ENCODE data around the gene TMEM125.

Gene TMEM125

GRCh38 chr1:43274125-43274803 lies 4.5 kb downstream of the TMEM125 start:
- DNase-seq (ENCODE audit: low read depth in 2 of 2), result peak in 1 of 2 experiments; percentile 3

- DNase-seq (ENCODE audit: low read depth in 2 of 2), result no peak
Measured at GRCh38 chr1:43274804-43275180, 5.0 kb downstream of the TMEM125 start.

GRCh38 chr1:43275826-43276620 lies 6.2 kb downstream of the TMEM125 start:
- no peak for DNase-seq (ENCODE audit: low read depth in 2 of 2)

GRCh38 chr1:43276673-43277072 lies 6.9 kb downstream of the TMEM125 start:
- DNase-seq (ENCODE audit: low read depth in 2 of 2), result no peak

DNA sequence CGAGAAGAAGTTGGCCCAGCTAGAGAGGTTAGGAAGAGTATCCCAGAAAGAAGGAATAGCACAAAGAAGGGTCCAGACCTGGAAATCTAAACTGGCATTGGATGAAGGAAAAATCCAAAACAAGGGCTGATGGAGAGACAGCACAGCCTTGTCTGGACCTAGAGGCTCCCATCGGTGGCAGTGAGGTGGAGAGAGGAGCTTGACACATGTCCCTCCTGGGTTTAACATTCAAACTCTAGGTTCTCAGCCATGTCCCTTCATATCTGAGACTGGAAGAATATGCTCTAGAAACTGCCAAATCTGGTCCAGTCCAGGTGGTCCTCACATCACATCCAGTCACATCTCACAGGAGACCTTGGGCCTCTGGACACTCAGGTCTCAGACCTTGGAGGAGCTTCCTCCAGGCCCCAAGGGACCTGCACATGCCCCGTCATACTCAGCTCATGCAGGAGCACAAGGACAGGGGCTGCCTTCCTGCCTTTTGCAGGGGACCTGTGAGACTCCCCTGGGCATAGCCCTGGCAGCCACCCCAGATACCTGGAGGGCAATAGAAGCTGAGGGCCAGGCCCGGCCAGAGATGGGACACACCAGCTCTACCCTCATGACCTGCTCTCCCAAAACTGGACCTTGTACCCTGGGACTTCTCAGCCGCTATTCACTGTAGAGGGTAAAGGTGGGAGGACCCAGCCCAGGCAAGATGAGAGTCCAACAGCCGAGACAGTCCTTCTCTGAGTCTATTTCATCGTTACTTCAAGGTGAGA lies 7.5 kb downstream of the TMEM125 start:
- DNase-seq (ENCODE audit: low read depth in 2 of 2), result no peak

DNA sequence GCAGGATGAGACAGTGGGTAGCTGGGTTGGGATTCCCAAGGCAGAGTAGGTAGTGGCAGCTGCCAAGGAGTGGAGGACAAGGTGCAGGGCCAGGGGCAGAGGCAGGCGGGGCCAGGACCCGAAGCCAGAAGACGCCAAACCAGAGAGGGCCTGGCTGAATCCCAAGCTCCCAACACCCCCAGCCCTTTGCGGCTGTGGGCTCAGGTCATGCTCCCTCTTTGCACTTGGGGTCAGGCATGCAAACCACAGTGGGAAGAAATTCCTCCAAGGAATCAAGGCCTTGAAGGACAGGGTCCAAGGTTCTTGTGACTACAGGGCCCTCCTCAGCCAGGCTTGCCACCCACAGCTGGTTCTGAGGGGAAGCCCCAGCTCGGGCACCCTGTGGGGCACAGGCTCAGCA lies 9.4 kb downstream of the TMEM125 start:
- DNase-seq (ENCODE audit: low read depth in 2 of 2), result no peak

DNA sequence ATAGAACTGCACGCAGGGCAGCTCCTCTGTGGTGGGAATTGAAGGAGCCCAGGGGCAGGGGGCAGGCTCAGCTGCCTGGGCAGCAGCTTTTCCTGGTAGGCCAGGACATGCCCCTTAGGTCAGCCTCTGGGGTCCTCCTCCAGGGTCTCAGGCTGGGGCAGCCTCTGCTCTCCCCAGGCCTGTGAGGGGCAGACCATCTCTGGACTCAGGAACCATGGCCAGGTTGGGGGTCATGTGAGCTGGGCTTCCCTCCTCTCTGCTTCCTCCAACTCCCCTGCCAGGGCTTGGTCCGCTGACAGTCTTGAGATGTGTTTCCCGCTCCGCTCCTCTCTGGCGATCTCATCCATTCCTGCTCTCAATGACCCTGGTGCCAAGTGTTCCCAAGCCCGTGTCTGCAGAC lies 9.9 kb downstream of the TMEM125 start:
- DNase-seq (ENCODE audit: low read depth in 2 of 2), result no peak

DNA sequence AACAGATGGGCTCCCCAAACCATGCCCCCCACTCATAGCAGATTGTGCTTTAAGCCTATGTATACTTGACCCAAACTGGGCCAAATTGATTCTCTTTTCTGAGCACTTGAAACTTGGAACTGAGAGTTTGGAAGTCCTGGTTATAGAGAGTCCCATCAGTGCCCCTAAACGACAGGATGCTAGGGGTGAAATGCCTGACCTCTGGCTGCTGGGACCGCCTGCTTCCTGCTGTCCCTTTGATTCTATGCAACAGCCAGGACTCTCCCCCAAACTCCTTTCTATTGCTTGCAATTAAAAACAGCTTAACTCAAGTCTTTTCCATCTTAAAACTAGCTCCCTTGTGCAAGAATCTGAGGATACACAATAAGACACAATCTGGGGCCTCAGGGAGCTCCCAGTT lies 10.9 kb downstream of the TMEM125 start:
- DNase-seq (ENCODE audit: low read depth in 2 of 2), result no peak

DNA sequence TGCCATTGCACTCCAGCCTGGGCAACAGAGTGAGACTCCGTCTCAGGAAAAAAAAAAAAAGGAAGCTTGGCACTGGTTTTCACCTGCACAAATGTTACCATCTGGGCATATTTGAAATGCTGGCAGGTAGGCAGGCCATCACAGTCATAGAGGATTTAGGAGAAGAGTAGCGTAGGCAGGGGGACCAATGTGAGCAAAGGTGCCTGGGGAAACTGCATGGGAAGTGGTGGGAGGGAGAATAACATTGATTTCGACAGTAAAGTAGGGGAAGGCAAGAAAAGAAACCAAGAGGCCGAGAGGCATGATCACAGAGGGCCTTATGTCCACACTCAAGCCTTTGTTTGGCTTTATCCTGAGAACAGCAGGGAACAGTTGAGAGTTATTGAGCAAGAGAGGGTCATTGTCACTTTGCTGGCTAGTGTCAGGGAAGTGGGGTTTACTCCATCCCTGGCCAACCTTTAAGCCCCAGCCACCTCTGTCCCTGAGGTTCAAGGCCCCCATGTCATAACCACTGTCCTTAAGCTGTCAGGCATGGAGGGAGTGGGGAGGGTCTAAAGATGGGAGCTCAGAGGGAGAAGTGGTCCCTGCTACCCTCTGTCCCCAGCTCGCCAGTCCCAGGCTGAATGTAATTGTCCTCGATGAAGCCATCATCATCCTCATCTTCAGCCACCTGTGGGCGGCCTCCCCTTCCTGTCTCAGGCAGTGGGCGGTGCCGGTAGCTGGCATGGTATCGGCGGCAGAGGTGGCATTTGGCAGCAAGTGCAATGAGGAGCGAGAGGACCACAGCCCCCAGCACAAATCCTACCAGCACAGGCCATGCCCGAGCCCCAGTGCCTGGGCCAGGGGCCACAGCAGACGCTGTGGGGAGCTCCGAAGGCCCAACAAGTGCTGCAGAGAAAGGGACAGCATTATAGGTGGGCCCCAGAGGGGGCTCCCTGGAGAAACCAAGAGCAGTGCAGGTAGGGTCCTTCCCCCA lies 12.7 kb downstream of the TMEM125 start:
- DNase-seq (ENCODE audit: low read depth in 2 of 2), result no peak

DNA sequence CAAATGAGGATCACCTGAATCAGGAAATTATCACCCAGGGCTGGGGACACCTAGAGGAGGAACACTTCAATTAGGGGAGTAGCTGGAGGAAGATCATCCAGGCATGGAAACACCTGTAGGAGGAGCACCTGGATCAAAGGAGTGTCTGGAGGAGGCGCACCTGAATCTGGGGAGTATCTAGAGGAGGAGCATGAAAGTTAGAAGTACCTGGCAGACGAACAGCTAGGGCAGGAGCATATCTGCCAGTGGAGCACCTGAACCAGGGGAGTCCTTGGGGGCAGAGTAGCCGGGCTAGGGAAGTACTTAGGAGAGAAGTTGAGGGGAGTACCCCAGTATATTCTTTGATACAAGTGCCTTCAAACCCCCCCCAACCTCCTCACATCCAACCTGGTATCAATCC lies 14.3 kb downstream of the TMEM125 start:
- DNase-seq (ENCODE audit: low read depth in 2 of 2), result no peak

DNA sequence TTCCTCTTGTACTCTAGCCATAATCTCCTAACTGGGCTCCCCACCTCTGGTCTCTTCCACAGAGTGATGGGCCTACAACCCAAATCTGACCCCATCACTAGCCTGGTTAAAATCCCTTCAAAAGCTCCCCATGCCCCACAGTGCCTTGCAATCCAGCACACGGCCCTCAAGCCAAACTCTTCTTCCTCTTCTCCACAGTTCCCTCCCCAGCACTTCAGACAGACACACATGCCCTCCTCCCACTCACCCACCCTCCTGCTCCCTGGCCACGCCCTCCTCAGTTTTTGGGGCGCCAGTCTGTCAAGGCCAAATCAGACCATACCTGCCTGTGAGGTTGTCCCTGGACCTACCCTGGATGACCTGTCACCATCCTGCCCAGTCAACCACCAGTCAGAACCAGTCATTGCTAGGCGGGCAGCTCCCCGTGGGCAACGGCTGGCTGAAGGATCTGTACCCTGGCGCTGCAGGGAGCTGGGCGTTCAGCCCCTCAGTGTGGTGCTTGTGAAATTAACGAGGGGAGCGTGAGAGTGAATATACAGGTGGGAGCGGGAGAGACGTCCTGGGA lies 14.8 kb downstream of the TMEM125 start:
- DNase-seq (ENCODE audit: low read depth in 2 of 2), result no peak

GRCh38 chr1:43285269-43285990 lies 15.6 kb downstream of the TMEM125 start, which contains the start of gene C1orf210:
TSS of gene C1orf210 (minus strand) at chr1:43285581. CDS start at chr1:43283270, 2,311 bp downstream.
- DNase-seq (ENCODE audit: low read depth in 2 of 2), result no peak

DNA sequence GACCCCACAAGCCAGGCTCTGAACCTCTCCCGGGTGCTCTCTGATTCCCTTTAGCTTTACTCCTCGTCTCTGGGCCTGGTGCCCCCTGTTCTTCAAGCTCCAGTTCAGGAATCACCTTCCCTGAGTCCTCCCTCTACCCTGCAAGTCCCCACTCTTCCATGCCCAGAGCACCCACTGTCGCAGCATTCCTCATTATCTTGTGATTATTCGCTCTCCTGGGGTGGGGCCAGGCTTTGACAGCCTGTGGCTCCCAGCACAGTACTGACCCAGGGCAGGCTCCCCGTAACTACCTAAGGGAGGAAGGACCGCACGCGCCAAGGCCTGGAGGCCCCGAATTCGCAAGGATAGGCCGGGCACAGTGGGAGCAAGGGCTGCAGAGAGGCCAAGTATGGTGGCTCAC lies 16.3 kb downstream of the TMEM125 start:
- no peak for DNase-seq (ENCODE audit: low read depth in 2 of 2)

DNA sequence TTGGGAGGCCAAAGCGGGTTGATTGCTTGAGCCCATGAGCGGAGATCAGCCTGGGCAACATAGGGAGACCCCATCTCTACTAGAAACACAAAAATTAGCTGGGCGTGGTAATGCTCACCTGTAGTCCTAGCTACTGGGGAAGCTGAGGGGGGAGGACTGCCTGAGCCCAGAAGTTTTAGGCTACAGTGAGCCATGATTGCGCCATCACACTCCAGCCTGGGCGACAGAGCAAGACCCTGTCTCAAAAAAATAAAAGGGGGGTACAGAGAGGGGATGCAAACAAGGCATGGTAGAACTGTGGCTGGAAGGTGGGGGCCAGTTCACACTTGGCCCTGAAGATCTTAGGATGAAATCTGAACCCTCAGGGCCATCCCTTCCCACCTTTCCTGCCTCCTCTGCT lies 16.8 kb downstream of the TMEM125 start:
- no peak for DNase-seq (ENCODE audit: low read depth in 2 of 2)

GRCh38 chr1:43288058-43288784 lies 18.4 kb downstream of the TMEM125 start:
- DNase-seq (ENCODE audit: low read depth in 2 of 2), result no peak

DNA sequence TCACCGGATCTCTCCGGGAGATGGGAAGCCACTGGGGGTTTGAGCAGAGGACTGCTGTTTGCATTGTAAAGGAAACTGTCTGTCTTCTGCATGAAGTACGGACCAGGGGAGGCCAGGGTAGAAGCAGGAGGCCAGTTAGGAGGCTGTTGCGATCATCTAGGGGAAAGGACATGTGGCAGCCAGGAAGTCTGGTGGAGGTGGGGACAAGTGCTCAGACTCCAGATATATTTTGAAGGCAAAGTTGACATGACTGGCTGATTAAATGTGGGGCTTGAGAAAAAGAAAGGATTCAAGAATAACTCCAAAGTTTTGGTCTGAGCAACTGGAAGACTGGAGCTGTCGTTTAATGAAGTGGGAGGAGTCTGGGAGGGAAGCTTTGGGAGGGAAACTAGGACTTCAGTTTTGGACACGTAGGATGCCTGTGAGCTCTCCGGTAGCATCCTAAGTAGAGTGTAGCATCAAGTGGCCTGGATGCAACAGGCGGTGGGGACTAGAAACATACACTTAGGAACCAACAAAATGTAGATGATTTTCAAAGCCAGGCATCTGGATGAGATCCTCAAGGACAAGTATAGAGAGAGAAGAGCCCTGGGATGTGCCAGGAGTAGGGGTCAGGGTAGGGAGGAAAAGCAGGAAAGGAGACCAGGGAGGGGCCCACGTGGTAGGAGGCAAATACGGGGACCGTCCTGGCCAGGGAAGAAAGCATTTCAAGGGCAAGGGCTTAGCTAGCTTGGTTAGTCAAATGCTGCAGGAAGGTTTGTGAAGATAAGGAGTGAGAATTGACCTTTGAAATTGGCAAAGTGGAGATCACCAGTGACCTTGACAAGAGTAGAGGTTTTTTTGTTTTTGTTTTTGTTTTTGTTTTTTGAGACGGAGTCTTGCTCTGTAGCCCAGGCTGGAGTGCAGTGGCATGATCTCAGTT lies 19.3 kb downstream of the TMEM125 start:
- no peak for DNase-seq (ENCODE audit: low read depth in 2 of 2)

- DNase-seq (ENCODE audit: low read depth in 2 of 2), result no peak
Measured at GRCh38 chr1:43292216-43292615, 22.4 kb downstream of the TMEM125 start.

DNA sequence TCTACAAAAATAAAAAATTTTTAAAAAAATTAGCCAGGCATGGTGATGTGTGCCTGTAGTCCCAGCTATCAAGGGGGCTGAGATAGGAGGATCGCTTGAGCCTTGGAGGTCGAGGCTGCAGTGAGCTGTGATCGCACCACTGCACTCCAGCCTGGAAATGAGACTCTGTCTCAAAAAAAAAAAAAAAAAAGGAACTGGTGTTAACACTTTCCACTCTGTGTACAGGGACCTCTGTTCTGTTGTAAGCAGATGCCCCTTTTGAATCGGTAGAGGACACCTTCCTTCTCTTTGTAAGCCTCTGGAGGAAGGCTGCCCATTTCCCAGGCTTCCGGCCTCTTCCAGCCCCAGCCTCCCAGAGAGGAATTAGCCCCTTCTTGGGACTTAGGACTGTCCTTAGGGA lies 22.9 kb downstream of the TMEM125 start:
- no peak for DNase-seq (ENCODE audit: low read depth in 2 of 2)

- DNase-seq (ENCODE audit: low read depth in 2 of 2), result no peak
Measured at GRCh38 chr1:43293176-43293575, 23.4 kb downstream of the TMEM125 start.
